Superior temporal gyrus (tissue), 1 donor: ENCODE results near the gene COL4A2.

Experiments used
- DNase-seq: peaks from one replicate; pipeline ENCODE4 v3.0.0-alpha.2; 2016; ENCODE audit errors: extremely low spot score

Gene COL4A2

DNA sequence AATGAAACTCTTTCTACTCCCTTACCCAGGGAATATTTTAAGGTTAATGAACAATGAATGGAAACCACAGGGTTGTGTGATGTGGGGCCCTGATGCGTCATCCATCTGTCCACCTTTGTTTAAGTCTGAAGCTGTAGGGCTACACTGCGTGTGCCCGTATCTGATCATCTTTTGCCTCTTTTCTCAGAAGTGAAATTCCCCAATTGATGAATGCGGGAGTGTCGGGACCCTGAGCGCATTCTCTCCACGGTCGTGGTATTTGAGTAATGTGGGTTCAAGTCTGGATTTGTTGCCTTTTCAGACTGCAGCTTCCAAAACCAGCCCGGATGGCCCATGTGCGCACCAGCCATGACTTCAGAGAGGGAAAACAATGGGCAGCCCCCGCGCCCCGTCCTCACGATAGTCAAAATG lies 112.3 kb downstream of the COL4A2 start:
- DNase-seq = no peak

DNA sequence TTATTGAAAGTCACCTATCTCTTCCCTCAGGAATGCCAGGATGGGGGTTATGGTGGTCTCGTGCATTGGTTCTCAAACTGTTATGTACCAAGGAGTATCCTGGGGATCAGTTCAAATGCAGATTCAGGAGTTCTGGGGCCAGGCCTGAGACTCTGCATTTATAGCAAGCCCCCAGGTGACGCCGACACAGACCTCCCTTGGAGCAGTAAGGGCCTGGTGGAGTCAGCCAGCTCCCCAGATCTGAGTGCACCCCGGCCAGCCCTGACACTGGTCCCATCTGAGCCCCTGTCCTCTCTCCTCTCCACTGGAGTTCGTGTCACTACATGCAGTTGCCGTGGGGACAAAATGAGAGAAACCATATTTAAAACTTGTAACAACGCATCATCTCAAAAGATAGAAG lies 112.9 kb downstream of the COL4A2 start:
- DNase-seq = no peak

DNA sequence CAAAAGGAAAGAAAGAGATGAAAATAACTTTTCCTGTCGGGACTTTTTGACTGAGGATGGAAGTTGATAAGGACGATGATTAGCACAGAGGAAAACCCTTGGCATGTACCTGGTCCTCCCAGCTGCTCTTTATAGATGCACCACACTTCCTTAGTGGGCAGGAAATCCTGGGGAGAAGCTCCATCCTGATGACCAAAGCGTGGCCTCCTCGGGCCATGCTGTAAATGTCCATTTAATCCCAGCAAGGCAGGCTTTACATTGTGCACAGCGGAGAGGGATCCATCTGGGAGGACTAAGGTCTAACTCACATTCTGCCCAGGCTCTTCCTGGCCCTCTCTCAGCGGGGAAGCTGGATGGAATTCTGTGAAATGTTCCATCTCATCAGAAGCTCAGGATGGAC lies 113.5 kb downstream of the COL4A2 start:
- DNase-seq = no peak

DNA sequence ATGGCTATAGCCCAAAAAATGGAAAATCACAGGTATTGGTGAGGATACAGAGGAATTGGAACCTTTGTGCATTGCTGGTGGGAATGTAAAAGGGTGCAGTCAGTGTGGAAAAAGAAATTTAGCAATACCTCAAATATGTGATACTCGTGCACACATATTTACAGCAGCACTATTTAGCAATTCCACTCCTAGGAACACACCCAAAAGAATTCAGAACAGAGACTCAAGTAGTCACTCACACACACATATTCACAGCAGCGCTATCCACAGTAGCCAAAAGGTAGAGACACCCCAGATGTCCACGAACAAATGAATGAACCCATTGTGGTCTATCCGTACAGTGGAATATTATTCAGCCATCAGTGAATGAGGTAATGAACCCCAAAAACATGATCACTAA lies 114.0 kb downstream of the COL4A2 start:
- DNase-seq = no peak

DNA sequence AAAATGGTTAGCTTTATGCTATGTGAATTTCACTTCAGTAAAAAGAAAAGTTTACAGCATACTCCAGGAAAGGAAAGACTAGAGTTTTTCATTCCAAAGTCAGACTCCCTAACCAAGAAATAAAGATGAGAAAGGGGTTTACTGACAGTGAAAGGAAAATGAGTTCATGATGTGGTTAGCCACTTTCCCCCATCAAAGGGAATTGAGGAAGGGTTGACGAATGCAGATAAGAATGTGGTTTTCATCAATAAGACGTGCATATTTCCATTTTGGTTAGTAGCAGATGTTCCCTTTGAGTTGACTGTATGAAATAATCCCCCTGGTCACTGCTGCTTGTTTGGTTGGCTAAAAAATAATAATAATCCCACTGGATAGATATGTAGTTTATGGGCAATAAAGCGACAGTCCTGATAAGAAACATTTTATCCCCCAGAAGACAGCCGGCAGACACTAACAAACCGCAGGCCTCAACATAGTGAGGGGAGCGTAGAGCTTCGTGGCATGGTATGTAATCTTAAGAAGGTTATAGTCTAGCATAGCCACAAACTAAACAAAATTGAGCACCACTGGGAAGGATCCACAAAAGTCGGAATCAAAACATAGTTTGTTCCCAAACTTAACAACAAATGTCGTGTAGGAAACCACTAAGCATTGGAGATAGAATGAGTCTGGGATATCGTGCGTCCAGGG lies 114.8 kb downstream of the COL4A2 start:
- DNase-seq = no peak

DNA sequence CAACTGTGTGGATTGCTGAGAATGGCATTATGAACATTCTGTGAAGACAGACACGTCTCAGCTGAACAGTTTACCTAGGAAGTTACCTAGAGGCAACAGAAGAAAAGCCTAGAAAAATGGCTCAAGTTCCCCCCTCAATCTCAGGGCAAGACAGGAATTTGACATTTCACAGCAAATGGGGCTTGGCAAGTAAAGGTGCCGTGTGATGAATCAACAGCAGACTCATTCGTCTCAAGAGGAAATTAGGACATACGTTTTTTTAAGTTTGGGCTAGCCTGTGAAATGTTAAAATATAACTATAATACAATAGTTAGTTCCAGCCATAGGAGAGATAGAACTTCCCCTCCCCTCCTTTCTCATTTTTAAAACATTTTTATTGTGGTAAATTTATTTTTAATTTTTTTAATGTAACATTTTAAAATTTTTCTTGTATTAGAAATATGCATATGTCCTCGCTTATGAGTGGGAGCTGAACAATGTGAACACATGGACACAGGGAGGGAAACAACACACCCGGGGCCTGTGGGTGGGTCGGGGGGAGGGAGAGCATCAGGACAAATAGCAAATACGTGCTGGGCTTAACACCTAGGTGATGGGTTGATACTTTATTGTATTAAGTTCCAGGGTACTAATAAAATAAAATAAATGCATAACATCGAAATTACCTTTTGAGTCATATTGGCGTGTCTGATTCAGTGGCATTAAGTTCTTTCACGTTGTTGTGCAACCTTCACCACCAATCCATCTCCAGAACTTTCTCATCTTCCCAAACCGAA lies 116.0 kb downstream of the COL4A2 start:
- DNase-seq = no peak

DNA sequence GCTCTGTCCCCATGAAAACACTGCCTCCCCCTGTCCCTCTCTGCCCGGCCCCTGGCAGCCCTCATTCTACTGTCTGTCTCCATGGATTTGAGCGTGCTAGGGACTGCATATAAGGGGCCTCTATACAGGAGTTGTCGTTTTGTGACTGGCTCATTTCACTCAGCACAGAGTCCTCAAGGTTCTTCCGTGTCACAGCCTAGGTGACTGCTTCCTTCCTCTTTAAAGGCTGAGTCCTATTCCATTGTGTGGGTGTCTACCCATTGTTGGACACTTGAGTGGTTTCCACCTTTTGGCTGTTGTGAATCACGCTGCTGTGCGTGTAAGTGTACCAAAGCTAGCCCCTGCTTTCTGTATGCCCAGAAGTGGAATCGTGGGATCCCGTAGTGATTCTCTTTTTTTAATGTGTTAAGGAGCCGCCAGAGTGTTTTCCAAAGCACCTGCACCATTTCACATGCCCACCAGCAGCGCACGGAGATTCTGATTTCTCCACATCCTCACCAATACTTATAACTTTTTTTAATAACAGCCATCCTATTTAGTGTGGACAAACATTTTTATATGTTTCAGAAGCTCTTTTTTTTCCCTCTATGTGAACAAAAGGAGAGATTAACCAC lies 116.7 kb downstream of the COL4A2 start:
- DNase-seq = no peak

DNA sequence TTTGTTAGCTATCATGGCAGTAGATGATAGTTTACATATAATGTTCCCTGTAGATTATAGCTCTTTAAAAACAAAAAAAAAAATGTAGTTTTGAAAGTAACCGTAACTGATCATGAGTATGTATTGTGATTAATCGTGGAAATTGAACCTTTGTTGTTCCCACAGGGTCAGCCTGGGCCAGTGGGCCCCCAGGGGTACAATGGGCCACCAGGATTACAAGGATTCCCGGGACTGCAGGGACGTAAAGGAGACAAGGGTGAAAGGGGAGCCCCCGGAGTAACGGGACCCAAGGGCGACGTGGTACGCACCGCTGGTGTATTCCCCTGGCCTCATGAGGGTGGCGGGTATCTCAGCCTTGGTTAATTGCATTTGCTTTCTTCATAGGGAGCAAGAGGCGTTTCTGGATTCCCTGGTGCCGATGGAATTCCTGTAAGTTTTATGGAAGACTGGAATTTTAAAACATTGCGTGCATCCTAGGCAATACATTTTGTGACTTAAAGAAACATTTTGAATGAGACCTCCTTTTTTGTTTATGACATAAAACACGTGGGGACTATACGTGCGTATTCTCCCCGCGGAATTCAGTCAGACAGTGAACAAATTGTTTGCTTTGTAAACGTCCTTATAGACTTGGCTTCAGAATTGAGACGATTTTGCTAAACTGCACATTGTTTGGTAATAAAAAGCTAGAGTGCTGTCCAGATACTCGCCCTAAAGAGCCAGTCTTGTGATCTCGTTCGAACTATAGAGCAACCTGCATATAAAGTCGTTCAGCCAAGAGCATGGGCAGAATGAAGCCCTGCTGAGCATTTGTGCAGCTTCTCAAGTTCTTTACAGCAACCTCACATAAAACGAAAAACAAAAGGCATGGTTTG lies 117.7 kb downstream of the COL4A2 start:
- no peak for DNase-seq

DNA sequence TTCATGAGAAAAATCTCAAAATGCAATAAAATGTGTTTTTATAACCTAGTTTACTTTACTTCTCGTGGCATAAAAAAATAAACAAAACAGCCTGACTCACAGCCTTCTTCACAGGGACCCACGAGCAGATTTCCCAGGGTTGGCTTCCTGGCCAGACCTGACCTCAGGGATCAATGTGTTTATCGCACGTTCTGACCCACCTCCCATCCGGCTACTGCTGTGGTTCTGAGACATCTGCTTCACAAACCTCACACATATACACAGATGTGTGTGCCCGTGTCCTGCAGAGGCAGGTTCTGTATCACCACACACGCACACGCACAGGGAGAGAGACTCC lies 118.3 kb downstream of the COL4A2 start:
- no peak for DNase-seq

DNA sequence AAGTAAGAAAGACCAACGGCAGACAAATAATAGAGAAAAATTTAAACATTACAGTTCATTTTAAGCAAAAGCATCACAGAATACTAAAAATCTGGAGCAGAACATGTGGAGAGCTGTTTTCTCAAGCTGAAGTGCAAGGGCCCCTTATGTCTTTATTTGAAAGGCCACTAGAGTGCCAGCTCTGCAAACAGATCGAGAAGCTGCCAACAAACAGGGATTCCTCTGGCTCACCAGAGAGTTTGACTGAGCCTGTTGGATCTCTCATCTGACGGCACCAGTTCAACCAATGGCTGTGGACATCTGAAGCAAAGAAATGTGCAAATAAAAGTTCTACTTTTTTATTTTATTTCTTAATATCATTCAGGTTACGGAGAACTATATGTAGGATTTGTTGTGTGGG lies 119.7 kb downstream of the COL4A2 start:
- DNase-seq = no peak

DNA sequence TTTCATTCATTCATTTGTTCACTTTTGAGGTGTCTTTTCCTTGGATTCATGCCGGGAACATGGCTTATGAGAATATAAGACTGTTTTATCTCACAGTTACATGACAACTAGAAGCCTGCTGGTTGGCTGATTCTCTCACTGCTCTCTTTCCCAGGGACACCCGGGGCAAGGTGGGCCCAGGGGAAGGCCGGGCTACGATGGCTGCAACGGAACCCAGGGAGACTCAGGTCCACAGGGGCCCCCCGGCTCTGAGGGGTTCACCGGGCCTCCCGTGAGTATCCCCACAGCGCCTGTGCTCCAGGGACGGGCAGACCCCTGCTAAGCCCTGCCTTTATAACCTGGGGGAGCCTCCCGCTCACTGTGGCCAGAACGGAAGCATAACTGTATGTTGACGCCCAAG lies 121.2 kb downstream of the COL4A2 start:
- DNase-seq = no peak

DNA sequence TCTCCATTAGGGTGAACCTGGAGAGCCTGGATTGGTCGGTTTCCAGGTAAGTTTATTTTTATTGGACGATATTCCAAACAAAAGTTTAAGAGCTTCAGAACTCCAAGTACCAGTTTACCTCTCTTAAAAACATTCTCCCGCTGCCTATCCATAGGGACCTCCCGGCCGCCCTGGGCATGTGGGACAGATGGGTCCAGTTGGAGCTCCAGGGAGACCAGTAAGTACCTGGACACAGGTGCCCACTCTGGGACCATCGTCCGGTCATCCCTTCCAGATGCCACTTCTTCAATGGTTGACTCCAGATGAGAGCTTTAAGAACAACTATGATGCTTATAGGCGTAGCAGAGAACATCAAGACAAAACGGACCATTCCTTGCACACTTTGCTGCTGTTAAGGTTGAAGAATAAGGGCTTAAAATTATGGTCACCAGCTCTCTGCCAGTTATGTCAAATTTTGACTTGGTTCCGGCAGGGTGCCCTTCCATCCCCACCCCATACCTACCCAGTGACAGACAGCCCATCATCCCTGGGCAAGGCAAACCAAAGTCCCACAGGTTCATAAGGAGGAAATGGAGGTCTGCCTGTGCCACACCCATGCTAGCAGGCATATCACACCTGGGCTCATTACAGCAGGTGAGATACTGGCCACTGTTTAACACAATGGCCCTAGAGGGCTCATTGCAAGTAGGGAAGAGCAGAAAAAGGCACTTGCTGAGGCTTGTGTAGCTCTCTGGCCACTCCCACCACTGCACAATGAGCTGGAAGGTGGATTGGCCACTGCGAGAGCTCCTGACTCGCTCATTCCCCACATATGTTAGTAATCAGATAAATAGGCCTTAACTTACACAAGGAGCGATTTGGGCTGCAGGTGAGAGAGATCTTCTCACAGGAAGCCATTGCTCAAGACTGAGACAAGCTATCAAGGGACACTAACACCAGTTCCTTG lies 123.6 kb downstream of the COL4A2 start:
- DNase-seq = no peak

DNA sequence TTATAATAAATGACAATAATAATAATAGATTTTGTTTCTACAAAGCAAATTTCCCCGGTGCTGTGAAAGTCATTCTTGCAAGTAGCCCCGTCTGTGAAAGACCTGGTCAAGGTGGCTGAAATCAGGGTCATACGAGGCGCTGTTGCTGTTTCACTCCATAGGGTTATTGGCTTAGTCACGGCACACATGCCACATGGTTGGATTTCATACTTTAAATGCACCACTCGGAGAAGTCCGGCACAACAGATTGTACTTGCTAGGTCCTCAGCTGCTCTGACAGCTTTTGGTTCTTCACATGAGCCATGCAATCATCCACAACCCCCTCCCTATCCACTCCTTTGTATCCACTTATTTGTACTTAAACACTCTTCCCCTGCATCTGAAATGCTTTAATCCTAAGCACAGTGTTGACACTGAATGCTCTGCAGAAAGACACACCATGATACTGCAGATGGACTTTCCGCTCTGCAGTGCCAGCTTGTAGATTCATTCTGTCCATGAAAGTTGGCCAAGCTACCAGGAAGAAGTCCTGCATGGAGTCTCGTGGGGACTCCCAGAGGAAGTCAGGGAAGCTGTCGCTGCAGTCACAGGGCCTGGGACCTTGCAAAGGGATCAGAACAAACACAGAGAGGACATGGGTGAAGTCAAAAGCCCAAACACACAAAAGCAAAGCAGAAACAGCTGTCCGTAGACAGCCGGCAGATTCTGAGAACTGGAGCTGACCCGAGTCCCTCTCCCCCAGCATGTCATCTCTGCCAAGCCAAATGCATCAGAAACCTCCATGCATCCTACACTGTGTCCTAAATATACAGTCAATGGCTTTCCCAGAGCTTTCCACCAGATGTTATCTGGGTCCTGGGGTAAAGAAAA lies 124.6 kb downstream of the COL4A2 start:
- DNase-seq = no peak

DNA sequence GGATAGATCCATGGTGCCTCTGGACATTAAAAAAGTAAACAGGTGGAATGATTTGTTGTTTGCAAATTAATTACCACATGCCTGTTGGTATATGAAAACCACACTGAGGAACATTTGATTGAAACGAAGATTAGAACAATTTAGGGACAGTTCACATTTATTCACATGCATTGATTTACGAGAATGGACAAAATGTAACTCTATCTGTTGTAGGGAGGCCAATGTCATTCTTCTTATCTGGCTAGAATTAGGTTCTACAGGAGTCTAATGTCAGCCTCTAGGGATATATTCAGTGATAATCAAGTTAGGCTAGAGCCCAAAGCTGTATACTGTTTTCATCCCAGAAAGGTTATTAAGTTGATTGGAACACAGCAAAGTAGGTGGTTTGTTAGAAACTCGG lies 125.4 kb downstream of the COL4A2 start:
- DNase-seq = no peak

DNA sequence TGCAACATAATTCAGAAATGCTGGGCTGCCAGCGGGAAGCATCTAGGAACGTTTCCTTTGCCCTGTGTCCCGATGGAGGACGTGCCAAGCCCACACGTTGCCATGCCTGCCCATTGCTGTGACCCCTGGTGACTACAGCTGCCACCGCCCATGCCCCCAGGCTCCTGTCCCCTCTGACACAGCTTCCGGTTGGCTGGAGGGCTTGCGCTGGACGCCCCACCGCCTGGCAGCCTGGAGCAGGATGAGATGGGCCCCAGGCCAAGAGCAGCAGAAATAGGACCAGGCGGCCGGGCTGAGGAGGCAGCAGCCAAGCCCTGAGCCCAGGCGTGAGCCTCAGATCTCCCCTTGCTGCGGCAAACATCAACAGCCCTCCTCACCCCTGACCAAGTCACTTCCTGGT lies 125.9 kb downstream of the COL4A2 start:
- DNase-seq = no peak

DNA sequence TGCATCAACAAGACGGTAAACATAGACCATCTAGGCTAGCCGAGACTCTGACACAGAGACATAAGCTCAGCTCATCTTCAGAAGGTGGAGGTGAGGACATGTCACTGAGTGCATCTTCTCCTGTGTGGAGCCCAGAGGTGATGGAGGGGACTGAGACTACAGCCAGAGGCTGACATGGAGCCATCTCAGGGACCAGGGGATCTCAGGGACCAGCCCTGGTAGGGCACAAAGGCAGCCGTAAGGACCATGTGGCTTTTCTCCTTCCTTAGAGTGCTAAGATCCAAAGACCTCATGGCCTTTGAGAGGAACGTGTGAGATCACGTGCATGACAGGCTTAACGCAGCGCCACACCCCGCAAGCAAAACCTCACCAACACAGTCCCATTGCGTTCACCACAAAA lies 127.5 kb downstream of the COL4A2 start:
- no peak for DNase-seq

DNA sequence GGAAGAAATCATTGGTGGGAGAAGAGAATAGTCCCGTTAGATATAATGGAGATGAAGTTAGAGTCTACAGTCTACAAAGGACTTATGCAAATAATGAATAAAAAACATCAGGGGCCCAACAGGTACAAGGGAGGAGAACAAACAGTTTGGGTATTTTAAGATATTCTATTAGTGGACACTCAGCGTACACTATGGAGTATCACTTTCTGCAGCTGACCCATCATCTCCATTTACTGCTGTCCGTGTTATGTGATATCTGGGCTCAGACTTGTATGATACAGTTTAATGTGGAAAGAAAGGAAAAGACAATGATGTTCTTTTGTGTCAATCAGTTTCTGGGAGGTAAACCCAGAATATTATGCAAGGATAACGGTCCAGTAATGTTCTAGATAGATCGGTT lies 128.2 kb downstream of the COL4A2 start:
- no peak for DNase-seq

DNA sequence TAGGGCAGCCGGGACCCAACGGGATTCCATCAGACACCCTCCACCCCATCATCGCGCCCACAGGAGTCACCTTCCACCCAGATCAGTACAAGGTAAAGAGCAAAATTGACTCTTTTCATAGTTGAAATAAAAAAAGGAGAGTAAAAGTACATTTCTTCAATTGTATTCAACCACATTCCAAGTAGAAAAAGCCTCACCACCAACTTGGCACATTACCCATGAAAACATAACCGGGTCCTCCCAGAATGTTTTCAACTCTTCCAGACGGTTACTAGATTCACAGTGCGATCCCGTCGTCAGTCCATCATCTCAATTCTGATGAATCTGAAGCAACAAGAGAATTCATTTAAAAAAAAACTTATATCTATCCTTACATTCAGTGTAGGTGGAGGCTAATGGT lies 129.2 kb downstream of the COL4A2 start:
- DNase-seq = no peak

DNA sequence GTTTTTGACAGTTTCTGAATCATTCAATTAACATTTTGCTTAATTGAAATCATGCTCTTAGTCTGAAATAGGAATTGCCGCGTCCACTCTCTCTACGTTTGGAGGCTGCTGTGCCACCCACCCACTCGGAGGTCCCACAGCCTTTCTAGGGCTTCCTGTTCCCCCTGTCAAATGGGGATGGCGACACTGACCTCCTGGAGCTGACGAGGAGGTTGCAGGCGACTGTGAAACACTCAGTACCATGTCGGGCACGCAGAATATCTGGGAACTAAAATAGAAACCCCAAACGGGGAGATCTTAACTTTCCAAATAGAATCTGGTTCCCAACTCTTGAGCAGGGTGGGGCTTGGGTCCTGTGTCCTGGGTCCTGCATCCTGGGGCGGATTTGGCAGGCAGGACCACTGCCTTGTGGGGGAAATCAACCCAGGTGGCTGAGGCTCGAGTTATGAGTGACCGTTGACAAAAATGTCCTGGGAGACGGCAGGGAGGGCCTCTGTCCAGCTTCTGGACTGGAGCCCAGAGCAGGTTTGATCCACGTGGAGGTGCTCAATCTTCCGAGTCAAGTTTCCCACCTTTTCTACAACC lies 129.8 kb downstream of the COL4A2 start:
- no peak for DNase-seq

DNA sequence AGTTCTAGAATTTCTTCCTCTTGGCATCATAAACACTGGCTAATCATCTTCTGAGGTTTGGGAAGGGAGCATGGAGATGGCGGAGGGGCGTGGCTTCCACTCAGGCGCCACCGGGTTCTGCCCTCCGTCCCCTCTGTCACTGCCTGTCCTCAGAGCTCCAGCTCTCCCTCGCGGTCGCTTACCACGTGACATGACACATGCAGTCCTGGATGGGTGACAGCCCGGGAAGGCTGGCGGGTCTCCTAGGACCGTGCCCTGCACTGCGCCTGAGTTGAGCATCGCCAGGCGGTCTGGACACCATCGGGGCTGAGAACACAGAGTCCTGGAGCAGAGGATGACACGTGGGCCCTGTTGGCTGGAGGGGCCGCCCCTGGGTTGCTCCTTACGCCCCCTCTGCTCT lies 131.1 kb downstream of the COL4A2 start:
- no peak for DNase-seq
